ENCODE measurements around the gene FAM184B. TPM values are rescaled to one million over a fixed set of nuclear protein-coding genes. Genes with fewer than 3 reads are reported as not detected.

Gene FAM184B
- total RNA-seq, 1 experiment from 2014 or later = 0.09 TPM

- Histone ChIP-seq H4K8ac (replicated peaks; ENCODE audit: insufficient read length, low read depth, low read length) (no peak overlapping the region), H4K91ac (ENCODE audit: insufficient read length, low read depth, low read length) (no peak overlapping the region), H3K27ac (ENCODE audit: insufficient read length, low read depth, low read length) (no peak overlapping the region), H3T11ph (ENCODE audit: low read length) (no peak overlapping the region), H3K56ac (ENCODE audit: insufficient read length, low read depth, low read length) (no peak overlapping the region), H3K23ac (ENCODE audit: insufficient read length, low read depth, low read length) (no peak overlapping the region), H4K20me1 (ENCODE audit: control insufficient read depth, insufficient read depth, insufficient read length) (no peaks in the 10 kb centered on the region), H3K4me2 (ENCODE audit: insufficient read depth, insufficient read length, low read length) (no peak overlapping the region), H3K18ac (ENCODE audit: insufficient read length, low read depth, low read length) (no peak overlapping the region), H3K79me2 (ENCODE audit: insufficient read depth, low read length) (no peaks in the 10 kb centered on the region), H3K4me1 (ENCODE audit: insufficient read depth, low read length) (no peaks in the 10 kb centered on the region), H2BK5ac (ENCODE audit: insufficient read length, low read length) (no peak overlapping the region), H3K79me1 (ENCODE audit: insufficient read depth, low read depth, low read length, poor library complexity, severe bottlenecking) (no peaks in the 10 kb centered on the region), H2BK20ac (ENCODE audit: low read depth, low read length, poor library complexity, severe bottlenecking) (no peak overlapping the region), H3K9me3 (ENCODE audit: control insufficient read depth, low read depth, low read length) (no peaks in the 10 kb centered on the region), H2BK12ac (ENCODE audit: insufficient read length, low read depth, low read length) (no peak overlapping the region), H2BK15ac (ENCODE audit: low read depth, low read length) (no peak overlapping the region), H3K4ac (ENCODE audit: low read depth, low read length) (no peak overlapping the region), H3K27me3 (ENCODE audit: insufficient read depth, low read length) (no peaks in the 10 kb centered on the region), H2BK120ac (ENCODE audit: low read depth, low read length, poor library complexity, severe bottlenecking) (no peak overlapping the region), H3K14ac (ENCODE audit: insufficient read depth, low read length) (no peak overlapping the region), H4K5ac (ENCODE audit: insufficient read length, low read depth, low read length) (no peak overlapping the region), H2AK5ac (ENCODE audit: insufficient read length, low read length) (no peak overlapping the region), H2AFZ (ENCODE audit: low read length) (no peak overlapping the region), H3K9ac (ENCODE audit: extremely low read depth, insufficient read length, low read length) (no peak overlapping the region), H3K23me2 (ENCODE audit: insufficient read length, low read depth, low read length, poor library complexity, severe bottlenecking) (no peaks in the 10 kb centered on the region)
- no peaks in the 10 kb centered on the region; a peak in 1 of 7 replicates for H3K36me3 Mint-ChIP-seq (ENCODE audit: insufficient read depth in 1 of 3, low read depth in 3 of 3)
- no peaks in the 10 kb centered on the region for H3K4me1 Mint-ChIP-seq
- no peak for TF ChIP-seq CTCF (conservative IDR thresholded peaks at IDR 0.05)
- no peaks in the 10 kb centered on the region; the same call in 1 of the 2 replicates for H3K27me3 Mint-ChIP-seq (ENCODE audit: low read depth)
- DNase-seq = no peak
- WGBS (ENCODE audit: extremely low coverage, insufficient read length, low lambda C conversion rate) = no CpG with 5 or more reads among the region's 8 CpGs
- no peak overlapping the region for H3K27ac Mint-ChIP-seq
- no peak overlapping the region for H3K4me3 Mint-ChIP-seq
- peaks cover 0 to 7% of the 10 kb centered on the region in 2 experiments; a peak in 2 of 5 replicates for H3K9me3 Mint-ChIP-seq
Measured at GRCh38 chr4:17701138-17701839, 80.1 kb downstream of the FAM184B start.
